Anterior cingulate cortex (tissue), 58 donors: ENCODE measurements around the gene OR2T6.
"Not testable (repeated sequence)": the region's sequence is repeated elsewhere in the genome, so short reads cannot be mapped to it uniquely, and the experiment has no call there.

ENCODE experiments used
- DNase-seq, 58 donors: peaks; one replicate each; lab custom pipeline; 2025; lab: John Stamatoyannopoulos, UW

Gene OR2T6

GRCh38 chr1:248432201-248432600 lies 56.7 kb downstream of the OR2T6 start:
- DNase-seq: not testable (repeated sequence)

- not testable (repeated sequence) for DNase-seq
These were observed 58.4 kb downstream of the OR2T6 start for GRCh38 chr1:248433811-248434415.

- not testable (repeated sequence) for DNase-seq
These were observed 59.4 kb downstream of the OR2T6 start for GRCh38 chr1:248434913-248435312.

- DNase-seq: not testable (repeated sequence)
These were observed 60.8 kb downstream of the OR2T6 start for GRCh38 chr1:248436303-248436702.

DNA sequence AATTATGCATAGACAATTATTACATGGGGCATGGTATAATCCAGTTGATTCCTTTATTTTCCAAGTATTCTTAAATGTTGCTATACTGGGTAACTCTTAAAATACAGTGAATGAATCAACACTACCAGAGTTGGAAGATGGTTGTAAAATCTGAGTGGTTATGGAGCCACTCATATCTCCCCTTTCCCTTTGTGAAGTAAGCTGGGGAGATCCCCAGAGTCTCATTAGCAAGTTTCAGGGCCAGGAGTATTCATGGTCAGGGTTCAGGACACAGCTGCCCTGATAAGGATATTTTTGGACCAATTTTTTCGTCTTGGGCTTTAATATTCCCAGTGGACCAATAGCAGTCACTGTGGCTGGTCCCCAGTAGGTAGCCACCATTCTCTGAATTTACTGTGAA lies 63.1 kb downstream of the OR2T6 start:
- not testable (repeated sequence) for DNase-seq

GRCh38 chr1:248439283-248439682 lies 63.7 kb downstream of the OR2T6 start:
- DNase-seq: not testable (repeated sequence)
